Right atrium auricular region (tissue), 2 donors: ENCODE results near the gene NPRL2. TPM values are rescaled to one million over a fixed set of nuclear protein-coding genes. Genes with fewer than 3 reads are reported as not detected.
A peak's percentile ranks its signal among the peaks of the same experiment; 100 is the strongest.

Source experiments
- DNase-seq: peaks from one replicate; pipeline ENCODE4 v3.0.0-alpha.2; 2019; ENCODE audit warnings: low spot score
- H3K27ac ChIP-seq, 2 donors: fragments of 200-600 bp; sonication (generic); 1 replicate in 1 of 2; 2 replicates in 1 of 2; pipeline ENCODE4 v1.5.1; 2016 to 2019
- H3K27me3 ChIP-seq, 2 donors: fragments of 200-600 bp; sonication (generic); one replicate each; pipeline versions ENCODE4 v1.5.1 to v1.6.0; 2017 to 2019
- H3K36me3 ChIP-seq: fragments of 200-600 bp; sonication (generic); one replicate; pipeline ENCODE4 v1.5.1; 2016
- H3K4me1 ChIP-seq, 2 donors: fragments of 200-600 bp; sonication (generic); one replicate each; pipeline versions ENCODE4 v1.5.1 to v1.6.0; 2017 to 2019
- H3K4me3 ChIP-seq, 2 donors: fragments of 200-600 bp; sonication (generic); 1 replicate in 1 of 2; 2 replicates in 1 of 2; pipeline ENCODE4 v1.5.1; 2017 to 2019; ENCODE audit warnings: mild to moderate bottlenecking in 1 of 2, moderate library complexity in 1 of 2
- H3K9me3 ChIP-seq, 2 donors: fragments of 200-600 bp; sonication (generic); one replicate each; pipeline ENCODE4 v1.5.1; 2019
- total RNA-seq, 2 donors: library from RNA; depleted of rRNA; stranded (reverse); fragments of >200 nt; gene quantifications; one replicate each; pipeline ENCODE4 v1.1.0, GENCODE V29; 2016
- TF ChIP-seq, protein P1 (sequence below), 2 donors: fragments of 200-600 bp; sonication (generic); IDR thresholded peaks; one replicate each; pipeline ENCODE4 v1.5.1; 2019; ENCODE audit warnings: antibody characterized with exemption in 2 of 2

NPRL2 gene
- total RNA-seq, 2 donors from 2014 or later, result 12.5 to 20.3 TPM

DNA sequence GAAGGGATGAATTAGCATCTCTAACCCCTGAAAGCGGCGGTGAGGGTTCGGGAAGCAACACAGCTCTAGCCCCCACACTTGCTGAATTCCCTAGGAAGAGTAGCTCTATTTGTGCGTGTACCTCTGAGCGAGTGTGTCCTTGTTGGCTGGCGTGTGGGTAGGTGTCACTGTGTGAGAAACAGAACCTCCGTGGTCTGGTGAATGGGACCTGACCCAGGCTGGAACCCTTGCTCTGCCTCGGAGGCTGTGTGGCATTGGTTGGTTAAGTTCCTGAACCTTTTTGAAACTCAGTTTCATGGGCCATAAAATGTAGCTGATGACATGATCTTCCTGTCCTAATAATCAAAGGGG lies 9.2 kb upstream of the NPRL2 start:
- TF ChIP-seq, protein P1, sequence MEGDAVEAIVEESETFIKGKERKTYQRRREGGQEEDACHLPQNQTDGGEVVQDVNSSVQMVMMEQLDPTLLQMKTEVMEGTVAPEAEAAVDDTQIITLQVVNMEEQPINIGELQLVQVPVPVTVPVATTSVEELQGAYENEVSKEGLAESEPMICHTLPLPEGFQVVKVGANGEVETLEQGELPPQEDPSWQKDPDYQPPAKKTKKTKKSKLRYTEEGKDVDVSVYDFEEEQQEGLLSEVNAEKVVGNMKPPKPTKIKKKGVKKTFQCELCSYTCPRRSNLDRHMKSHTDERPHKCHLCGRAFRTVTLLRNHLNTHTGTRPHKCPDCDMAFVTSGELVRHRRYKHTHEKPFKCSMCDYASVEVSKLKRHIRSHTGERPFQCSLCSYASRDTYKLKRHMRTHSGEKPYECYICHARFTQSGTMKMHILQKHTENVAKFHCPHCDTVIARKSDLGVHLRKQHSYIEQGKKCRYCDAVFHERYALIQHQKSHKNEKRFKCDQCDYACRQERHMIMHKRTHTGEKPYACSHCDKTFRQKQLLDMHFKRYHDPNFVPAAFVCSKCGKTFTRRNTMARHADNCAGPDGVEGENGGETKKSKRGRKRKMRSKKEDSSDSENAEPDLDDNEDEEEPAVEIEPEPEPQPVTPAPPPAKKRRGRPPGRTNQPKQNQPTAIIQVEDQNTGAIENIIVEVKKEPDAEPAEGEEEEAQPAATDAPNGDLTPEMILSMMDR (IDR thresholded peaks at IDR 0.05), result no peak
- Histone ChIP-seq H3K27ac (no peak overlapping the region), H3K4me3 (peak overlapping the region in 1 of 2 donors; percentile 90), H3K27me3 (no peaks in the 10 kb centered on the region), H3K4me1 (peaks cover 0 to 55% of the 10 kb centered on the region in 2 donors), H3K36me3 (peaks cover 13% of the 10 kb centered on the region), H3K9me3 (no peaks in the 10 kb centered on the region)
- no peak for DNase-seq

DNA sequence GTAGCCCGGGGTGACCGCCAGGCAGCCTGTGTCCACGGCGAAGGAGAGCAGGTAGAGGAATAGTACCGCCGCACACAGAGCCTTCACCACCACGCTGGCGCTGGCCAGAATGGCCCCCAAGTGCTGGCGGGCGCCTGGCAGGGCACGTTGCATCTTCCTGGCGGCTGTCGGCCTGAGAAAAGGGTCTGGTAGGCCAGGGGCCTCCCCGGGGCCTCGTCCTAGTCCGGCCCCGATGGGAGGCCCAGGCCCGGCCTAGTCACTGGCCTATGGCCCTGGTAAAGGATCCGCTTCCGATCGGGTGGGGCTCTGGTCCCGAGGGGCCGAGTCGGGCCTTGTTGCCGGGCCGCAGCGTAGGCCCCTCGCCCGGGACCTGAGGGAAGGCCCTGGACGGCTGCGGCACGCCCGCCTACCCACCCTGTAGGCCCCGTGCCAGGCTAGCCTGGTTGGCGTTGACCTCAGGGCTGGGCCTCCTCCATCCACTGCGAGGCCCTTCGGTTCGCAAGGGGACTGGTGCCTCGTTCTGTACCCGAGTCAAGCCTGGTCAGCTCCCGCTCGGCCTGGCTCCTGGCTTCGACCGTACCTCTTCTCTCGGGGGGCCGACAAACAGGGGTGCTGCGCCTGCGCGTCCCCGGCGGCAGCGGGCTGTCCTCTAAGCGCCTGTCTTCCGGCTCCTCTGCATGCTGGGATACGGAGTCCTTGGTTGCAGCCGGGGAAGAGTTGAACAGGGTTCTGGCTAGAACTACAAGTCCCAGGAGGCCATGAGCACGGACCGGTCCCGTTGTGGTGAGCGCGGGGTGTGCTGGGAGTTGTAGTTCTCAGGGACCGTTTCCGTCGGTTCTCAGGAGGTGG lies 8.6 kb upstream of the NPRL2 start, which contains the start of gene TMEM115:
Gene TMEM115 (minus strand): TSS at position 611 of the 849 bp plus-strand sequence. CDS start 458 bp downstream, at position 153.
- Histone ChIP-seq H3K9me3 (no peaks in the 10 kb centered on the region), H3K36me3 (peaks cover 19% of the 10 kb centered on the region), H3K4me1 (peaks cover 0 to 52% of the 10 kb centered on the region in 2 donors), H3K4me3 (peak within 1 kb of the TSS; percentile 78 to 90), H3K27me3 (no peaks in the 10 kb centered on the region), H3K27ac (peak within 1 kb of the TSS; percentile 89 to 90)
- DNase-seq, result peak; percentile 97
- TF ChIP-seq, protein P1 (IDR thresholded peaks at IDR 0.05), result no peak

DNA sequence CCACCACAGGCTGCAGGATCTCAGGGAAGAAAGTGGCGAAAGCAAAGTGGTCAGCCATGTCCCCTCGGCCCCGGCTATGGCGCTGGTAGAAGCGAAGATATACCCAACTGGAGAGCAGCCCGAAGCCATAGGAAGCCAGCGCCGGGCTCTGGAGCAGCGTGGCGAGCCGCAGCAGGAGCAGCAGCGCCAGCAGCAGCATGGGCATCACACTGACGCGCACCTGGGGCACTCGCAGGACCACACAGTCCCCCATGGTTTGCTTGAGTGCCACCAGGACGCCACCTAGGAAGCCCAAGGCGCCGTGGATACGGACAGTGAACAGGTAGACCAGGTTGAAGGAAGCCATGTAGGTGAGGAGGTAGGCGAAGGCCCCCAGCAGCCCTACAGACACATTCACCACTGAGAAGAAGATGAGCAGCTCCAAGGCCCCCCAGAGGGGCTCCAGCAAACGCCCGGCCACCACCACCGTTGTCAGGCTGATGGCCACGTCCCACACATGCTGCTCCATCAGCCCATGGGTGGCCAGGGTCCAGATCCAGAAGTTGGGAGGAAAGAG lies 7.9 kb upstream of the NPRL2 start:
- peaks cover 26% of the 10 kb centered on the region for H3K36me3 ChIP-seq
- H3K4me3 ChIP-seq, result peak overlapping the region; percentile 78 to 90
- TF ChIP-seq, protein P1 (IDR thresholded peaks at IDR 0.05), result no peak
- peak overlapping the region; percentile 89 to 90 for H3K27ac ChIP-seq
- no peaks in the 10 kb centered on the region for H3K27me3 ChIP-seq
- H3K4me1 ChIP-seq, result peaks cover 0 to 58% of the 10 kb centered on the region in 2 donors
- no peaks in the 10 kb centered on the region for H3K9me3 ChIP-seq
- DNase-seq, result no peak

DNA sequence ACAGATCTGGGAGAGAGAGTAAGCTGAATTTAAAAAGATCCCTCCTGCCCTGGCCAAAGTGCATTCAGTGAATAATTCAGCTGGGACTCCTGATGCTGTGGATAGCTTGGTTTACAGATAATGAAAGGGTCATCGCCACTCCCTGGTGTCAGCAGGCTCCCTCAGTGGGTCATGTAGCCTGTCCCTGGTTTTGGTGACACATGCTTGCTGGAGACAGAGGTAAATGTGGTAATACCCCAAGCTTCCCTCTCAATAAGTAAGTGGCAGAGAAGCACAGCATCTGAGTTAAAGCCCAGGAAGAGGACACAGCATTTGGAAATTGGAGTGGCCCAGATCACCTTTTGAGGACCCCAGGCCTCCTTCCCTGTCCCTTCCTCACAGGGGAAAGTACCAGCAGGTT lies 6.9 kb upstream of the NPRL2 start:
- H3K27ac ChIP-seq, result peak overlapping the region in 1 of 2 donors; percentile 90
- no peaks in the 10 kb centered on the region for H3K27me3 ChIP-seq
- no peak for DNase-seq
- H3K36me3 ChIP-seq, result peaks cover 32% of the 10 kb centered on the region
- H3K4me3 ChIP-seq, result peak overlapping the region; percentile 5 to 90
- no peaks in the 10 kb centered on the region for H3K9me3 ChIP-seq
- TF ChIP-seq, protein P1 (IDR thresholded peaks at IDR 0.05), result no peak
- H3K4me1 ChIP-seq, result peaks cover 0 to 62% of the 10 kb centered on the region in 2 donors

GRCh38 chr3:50356553-50356952 lies 6.0 kb upstream of the NPRL2 start:
- TF ChIP-seq, protein P1 (IDR thresholded peaks at IDR 0.05), result no peak

More at GRCh38 chr3:50356553-50356952, 6.0 kb upstream of the NPRL2 start:
- DNase-seq, result no peak
- Histone ChIP-seq H3K9me3 (no peaks in the 10 kb centered on the region), H3K27ac (peak overlapping the region; percentile 52 to 90), H3K36me3 (peaks cover 32% of the 10 kb centered on the region), H3K27me3 (no peaks in the 10 kb centered on the region), H3K4me3 (peak overlapping the region; percentile 13 to 90), H3K4me1 (peaks cover 0 to 67% of the 10 kb centered on the region in 2 donors)
